Measurements from ENCODE around the gene PASK.

GRCh38 chr2:241115361-241115760 lies 33.9 kb downstream of the PASK start:
- TF ChIP-seq POLR2A (IDR thresholded peaks at IDR 0.05), result no peak
- no peak for TF ChIP-seq CTCF (IDR thresholded peaks at IDR 0.05)

All from testis (tissue), 2 donors.